B cell (primary cell): ENCODE measurements around the gene PHKG1. TPM values are rescaled to one million over a fixed set of nuclear protein-coding genes. Genes with fewer than 3 reads are reported as not detected.
"Not testable (repeated sequence)": the region's sequence is repeated elsewhere in the genome, so short reads cannot be mapped to it uniquely, and the experiment has no call there.

Experiments used
- ATAC-seq: fragments of 200-7000 bp; cut with Tn5 transposase; one replicate; pipeline ENCODE4 v1.10.0; 2021; ENCODE audit warnings: low read depth, mild to moderate bottlenecking, moderate number of reproducible peaks, moderate library complexity
- CTCF ChIA-PET: fragments of 350-600 bp; sonication (Branson Sonifier 250); formaldehyde crosslinking; loops from one replicate; lab custom pipeline; 2021; ENCODE audit warnings: antibody characterized with exemption, inconsistent platforms; lab: Charles Lee
- POLR2A ChIA-PET: fragments of 350-600 bp; sonication (Branson Sonifier 250); formaldehyde crosslinking; loops from one replicate; lab custom pipeline; 2021; ENCODE audit warnings: antibody characterized with exemption; lab: Charles Lee
- DNase-seq: peaks from one replicate; pipeline ENCODE4 v3.0.0; 2013
- H2AFZ ChIP-seq: 2 replicates; pipeline ENCODE4 v1.6.1; 2012; ENCODE audit warnings: mild to moderate bottlenecking, low read depth, low read length; ENCODE audit not compliant: insufficient read depth, poor library complexity, severe bottlenecking
- H3K27ac ChIP-seq, 2 donors: 1 replicate in 1 of 2; 2 replicates in 1 of 2; pipeline ENCODE4 v1.5.1; 2012 to 2013; ENCODE audit warnings: low read length in 2 of 2, mild to moderate bottlenecking in 2 of 2, moderate library complexity in 1 of 2
- H3K27me3 ChIP-seq, 4 experiments: fragments of 200-600 bp in 1 of 4; sonication (generic) in 1 of 4; replicated peaks in 1 of 4; 1 replicate in 2 of 4; 2 replicates in 2 of 4; pipeline versions ENCODE4 v1.6.1 to v1.7.0; 2013 to 2016; ENCODE audit warnings: low read length in 3 of 4, mild to moderate bottlenecking in 2 of 4, mixed read lengths in 1 of 4, moderate library complexity in 1 of 4; ENCODE audit not compliant: insufficient read depth in 4 of 4, control insufficient read depth in 3 of 4; ENCODE audit errors: control extremely low read depth in 1 of 4
- H3K36me3 ChIP-seq, 2 experiments: replicated peaks in 1 of 2; 1 replicate in 1 of 2; 2 replicates in 1 of 2; pipeline versions ENCODE4 v1.6.1 to v1.7.1; 2013; ENCODE audit warnings: low read length in 1 of 2; ENCODE audit not compliant: insufficient read depth in 2 of 2, control insufficient read depth in 1 of 2; ENCODE audit errors: control extremely low read depth in 1 of 2, extremely low read depth in 1 of 2
- H3K4me1 ChIP-seq, 2 donors: fragments of 200-600 bp in 1 of 2; sonication (generic) in 1 of 2; 1 replicate in 1 of 2; 2 replicates in 1 of 2; pipeline versions ENCODE4 v1.5.1 to v1.6.1; 2013 to 2017; ENCODE audit warnings: low read length in 2 of 2; ENCODE audit not compliant: control insufficient read depth in 2 of 2, insufficient read depth in 2 of 2
- H3K4me2 ChIP-seq: replicated peaks from 2 replicates; pipeline ENCODE3; 2012; ENCODE audit warnings: mild to moderate bottlenecking, low read depth, low read length; ENCODE audit not compliant: poor library complexity, severe bottlenecking
- H3K4me3 ChIP-seq, 5 experiments: fragments of 200-600 bp in 1 of 5; sonication (generic) in 1 of 5; 1 replicate in 3 of 5; 2 replicates in 2 of 5; pipeline versions ENCODE4 v1.5.1 to v1.7.0; 2011 to 2016; ENCODE audit warnings: low read length in 4 of 5, mild to moderate bottlenecking in 4 of 5, low read depth in 2 of 5, control low read depth in 1 of 5, moderate library complexity in 1 of 5; ENCODE audit not compliant: insufficient read depth in 1 of 5; ENCODE audit errors: control extremely low read depth in 1 of 5, extremely low read depth in 1 of 5
- H3K79me2 ChIP-seq: fragments of 200-600 bp; sonication (generic); one replicate; pipeline ENCODE4 v1.6.0; 2016; ENCODE audit warnings: low read length; ENCODE audit not compliant: control insufficient read depth, insufficient read depth
- H3K9ac ChIP-seq: fragments of 200-600 bp; sonication (generic); 2 replicates; pipeline ENCODE4 v1.6.1; 2017; ENCODE audit warnings: mild to moderate bottlenecking, low read length, moderate library complexity
- H3K9me3 ChIP-seq, 3 donors: one replicate each; pipeline versions ENCODE4 v1.6.1 to v1.7.1; 2013; ENCODE audit warnings: low read length in 2 of 3; ENCODE audit not compliant: control insufficient read depth in 2 of 3, insufficient read depth in 1 of 3; ENCODE audit errors: control extremely low read depth in 1 of 3
- H4K20me1 ChIP-seq: 2 replicates; pipeline ENCODE4 v1.6.0; 2012; ENCODE audit warnings: mild to moderate bottlenecking, low read length; ENCODE audit not compliant: insufficient read depth, control insufficient read depth, poor library complexity, severe bottlenecking
- H3K27ac Mint-ChIP-seq: one replicate; pipeline ENCODE4 v1.8.0; 2021; ENCODE audit warnings: mixed read lengths
- H3K27me3 Mint-ChIP-seq: one replicate; pipeline ENCODE4 v1.8.0; 2021; ENCODE audit warnings: mixed read lengths
- H3K4me1 Mint-ChIP-seq: one replicate; pipeline ENCODE4 v1.8.0; 2021; ENCODE audit warnings: mixed read lengths
- H3K4me3 Mint-ChIP-seq: one replicate; pipeline ENCODE4 v1.8.0; 2021; ENCODE audit warnings: mixed read lengths
- H3K9me3 Mint-ChIP-seq: one replicate; pipeline ENCODE4 v1.8.0; 2022; ENCODE audit warnings: mixed read lengths; ENCODE audit not compliant: insufficient read depth
- EZH2 ChIP-seq: IDR thresholded peaks from 2 replicates; pipeline ENCODE4 v1.6.1; 2012; ENCODE audit warnings: borderline replicate concordance, low read depth, mild to moderate bottlenecking, moderate library complexity, low read length; ENCODE audit not compliant: insufficient read depth, poor library complexity, severe bottlenecking
- WGBS: methylation state at CpG from one replicate; pipeline ENCODE4 v1.1.5; 2013; ENCODE audit warnings: missing lambda C conversion rate; ENCODE audit not compliant: insufficient coverage; 5-methylcytosine and 5-hydroxymethylcytosine counted together
- intact Hi-C: fragments of 100-400 bp; cut with micrococcal nuclease; formaldehyde crosslinking; loops from one replicate; pipeline ENCODE4 v1.10.0; 2022
- polyA plus RNA-seq: library from polyadenylated mRNA; depleted of rRNA; stranded (reverse); fragments of >200 nt; gene quantifications from 2 replicates; pipeline ENCODE4 v1.2.3, GENCODE V29; 2012
- total RNA-seq, 2 donors: library from RNA; stranded (reverse); fragments of 120-200 nt in 1 of 2; gene quantifications; 1 replicate in 1 of 2; 2 replicates in 1 of 2; pipeline versions ENCODE4 v1.2.3 to v1.2.4, GENCODE V29; 2013 to 2022
- TF ChIP-seq, protein P1 (sequence below): fragments of 200-600 bp; IDR thresholded peaks from one replicate; pipeline ENCODE4 v1.8.0; 2022; ENCODE audit warnings: antibody characterized with exemption, mild to moderate bottlenecking

Gene PHKG1
- total and polyA plus RNA-seq, 2 donors (not counting 1 experiment from before 2014, with no cell fraction given), result 1.9 to 4.0 TPM

DNA sequence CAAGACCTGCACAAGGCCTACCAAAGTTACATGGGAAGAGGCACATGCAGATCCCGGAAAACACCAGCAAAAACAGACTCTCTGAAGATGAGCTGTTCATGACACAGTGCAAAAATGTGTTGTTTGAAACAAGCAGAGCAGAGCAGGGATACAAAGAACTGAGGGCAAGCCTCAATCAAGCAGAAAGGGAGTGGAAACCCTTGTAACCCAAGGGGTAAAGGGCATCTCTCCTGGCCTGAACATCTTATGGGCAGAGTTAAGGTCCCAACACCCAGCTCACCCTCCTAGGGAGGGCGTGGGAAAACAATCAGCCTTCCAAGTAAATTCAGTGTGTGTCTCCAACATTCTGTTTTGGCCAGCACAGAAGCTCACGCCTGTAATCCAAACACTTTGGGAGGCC, 52.0 kb downstream of the PHKG1 start:
- 96% methylated on average over 3 of the region's 3 CpGs for WGBS
- no peak overlapping the region for H3K4me3 ChIP-seq
- Mint-ChIP-seq H3K9me3 (no peaks in the 10 kb centered on the region), H3K4me1 (no peaks in the 10 kb centered on the region), H3K27me3 (no peaks in the 10 kb centered on the region), H3K27ac (no peak overlapping the region), H3K4me3 (no peak overlapping the region)
- H3K27ac ChIP-seq, result no peak overlapping the region
- no peaks in the 10 kb centered on the region for H3K4me1 ChIP-seq
- no peak overlapping the region for H3K9ac ChIP-seq
- CTCF ChIA-PET, result no interaction called here
- intact Hi-C loops, result no loop called here
- ATAC-seq (no peak), DNase-seq (no peak)
- TF ChIP-seq, protein P1, sequence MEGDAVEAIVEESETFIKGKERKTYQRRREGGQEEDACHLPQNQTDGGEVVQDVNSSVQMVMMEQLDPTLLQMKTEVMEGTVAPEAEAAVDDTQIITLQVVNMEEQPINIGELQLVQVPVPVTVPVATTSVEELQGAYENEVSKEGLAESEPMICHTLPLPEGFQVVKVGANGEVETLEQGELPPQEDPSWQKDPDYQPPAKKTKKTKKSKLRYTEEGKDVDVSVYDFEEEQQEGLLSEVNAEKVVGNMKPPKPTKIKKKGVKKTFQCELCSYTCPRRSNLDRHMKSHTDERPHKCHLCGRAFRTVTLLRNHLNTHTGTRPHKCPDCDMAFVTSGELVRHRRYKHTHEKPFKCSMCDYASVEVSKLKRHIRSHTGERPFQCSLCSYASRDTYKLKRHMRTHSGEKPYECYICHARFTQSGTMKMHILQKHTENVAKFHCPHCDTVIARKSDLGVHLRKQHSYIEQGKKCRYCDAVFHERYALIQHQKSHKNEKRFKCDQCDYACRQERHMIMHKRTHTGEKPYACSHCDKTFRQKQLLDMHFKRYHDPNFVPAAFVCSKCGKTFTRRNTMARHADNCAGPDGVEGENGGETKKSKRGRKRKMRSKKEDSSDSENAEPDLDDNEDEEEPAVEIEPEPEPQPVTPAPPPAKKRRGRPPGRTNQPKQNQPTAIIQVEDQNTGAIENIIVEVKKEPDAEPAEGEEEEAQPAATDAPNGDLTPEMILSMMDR, result no peak
- POLR2A ChIA-PET, result no interaction called here
- H4K20me1 ChIP-seq, result no peaks in the 10 kb centered on the region
- H3K27me3 ChIP-seq, result no peaks in the 10 kb centered on the region
- H3K36me3 ChIP-seq, result no peaks in the 10 kb centered on the region
- H3K9me3 ChIP-seq, result no peaks in the 10 kb centered on the region
- no peaks in the 10 kb centered on the region for H3K79me2 ChIP-seq
- H3K4me2 ChIP-seq, result no peak overlapping the region
- no peak overlapping the region for H2AFZ ChIP-seq

- H3K27ac ChIP-seq, result peak overlapping the region in 1 of 2 donors; percentile 23
- peak overlapping the region; percentile 91 for H2AFZ ChIP-seq
- no peaks in the 10 kb centered on the region for H3K79me2 ChIP-seq
- peaks cover 3 to 8% of the 10 kb centered on the region in 2 donors for H3K4me1 ChIP-seq
- H3K9ac ChIP-seq, result peak overlapping the region; percentile 71
- H3K4me2 ChIP-seq, result peak overlapping the region; percentile 83
- H4K20me1 ChIP-seq, result no peaks in the 10 kb centered on the region
- Mint-ChIP-seq H3K27ac (peak overlapping the region; percentile 8), H3K4me3 (peak overlapping the region; percentile 84), H3K27me3 (no peaks in the 10 kb centered on the region), H3K4me1 (peaks cover 6% of the 10 kb centered on the region), H3K9me3 (no peaks in the 10 kb centered on the region)
- no peaks in the 10 kb centered on the region for H3K27me3 ChIP-seq
- H3K36me3 ChIP-seq, result no peaks in the 10 kb centered on the region
- ATAC-seq (peak; percentile 99), DNase-seq (peak; percentile 74)
- no peaks in the 10 kb centered on the region for H3K9me3 ChIP-seq
- TF ChIP-seq, protein P1, result peak; percentile 29
- TF ChIP-seq EZH2, result no peak
- peak overlapping the region; percentile 50 to 77 (median 70) for H3K4me3 ChIP-seq
- 1% methylated on average over 23 of the region's 27 CpGs for WGBS
- CTCF ChIA-PET, result interaction anchor here (0.8 to 2.2 kb wide), 4 partner anchors 29 to 41 kb away, joined by 3 to 8 read pairs (median 4); no protein-coding TSS in a partner anchor
- intact Hi-C loops, result loop anchor here (1.0 kb wide), 3 partner anchors 17 to 83 kb away; partner anchors contain the start of genes CCT6A, MRPS17, PSPH and SUMF2
- POLR2A ChIA-PET, result interaction anchor here (0.5 to 1.3 kb wide), 2 partner anchors 30 to 31 kb away, joined by 3 to 4 read pairs; partner anchors contain the start of gene SUMF2
Measured at GRCh38 chr7:56033671-56034432, 58.9 kb downstream of the PHKG1 start.

DNA sequence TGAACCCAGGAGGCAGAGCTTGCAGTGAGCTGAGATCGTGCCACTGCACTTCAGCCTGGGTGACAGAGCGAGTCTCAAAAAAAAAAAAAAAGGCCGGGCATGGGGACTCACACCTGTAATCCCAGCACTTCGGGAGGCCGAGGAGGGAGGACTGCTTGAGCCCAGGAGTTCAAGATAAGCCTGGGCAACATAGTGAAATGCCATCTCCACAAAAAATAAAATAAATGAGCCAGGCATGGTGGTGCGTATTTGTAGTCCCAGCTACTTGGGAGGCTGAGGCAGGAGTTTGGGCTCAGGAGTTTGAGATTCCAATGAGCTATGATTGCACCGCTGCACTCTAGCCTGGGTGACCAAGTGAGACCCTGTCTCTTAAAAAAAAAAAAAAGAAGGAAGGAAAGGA, 60.2 kb downstream of the PHKG1 start:
- H3K9me3 Mint-ChIP-seq, H3K27me3 ChIP-seq, H3K4me1 ChIP-seq, H3K27ac ChIP-seq, intact Hi-C loops, H3K4me1 Mint-ChIP-seq, H3K4me2 ChIP-seq, H3K4me3 Mint-ChIP-seq, H3K27ac Mint-ChIP-seq, H3K36me3 ChIP-seq, H3K9ac ChIP-seq, H3K9me3 ChIP-seq, POLR2A ChIA-PET, H2AFZ ChIP-seq, H4K20me1 ChIP-seq, H3K4me3 ChIP-seq, H3K27me3 Mint-ChIP-seq, DNase-seq, ATAC-seq, H3K79me2 ChIP-seq: not testable (repeated sequence)
- CTCF ChIA-PET, result interaction anchor here (0.7 to 2.2 kb wide), 2 partner anchors 42 to 391 kb away, joined by 4 to 8 read pairs; no protein-coding TSS in a partner anchor
- WGBS, result 100% methylated on average over 4 of the region's 7 CpGs
